Chondrocyte (in vitro differentiated cells): ENCODE data around the gene ZBTB1. TPM values are rescaled to one million over a fixed set of nuclear protein-coding genes. Genes with fewer than 3 reads are reported as not detected.

Source experiments
- DNase-seq: peaks from one replicate; pipeline ENCODE4 v3.0.0; 2021; ENCODE audit warnings: mixed read lengths, low spot score
- H3K27ac Mint-ChIP-seq: one replicate; pipeline ENCODE4 v1.8.0; 2021; ENCODE audit warnings: mild to moderate bottlenecking, moderate library complexity, mixed read lengths; ENCODE audit not compliant: unreplicated experiment
- H3K27me3 Mint-ChIP-seq: 2 replicates; pipeline ENCODE4 v1.8.0; 2021; ENCODE audit warnings: low read depth, mixed read lengths
- H3K36me3 Mint-ChIP-seq: 2 replicates; pipeline ENCODE4 v1.8.0; 2021; ENCODE audit warnings: low read depth, mixed read lengths
- H3K4me1 Mint-ChIP-seq: 2 replicates; pipeline ENCODE4 v1.8.0; 2021; ENCODE audit warnings: low read depth, mild to moderate bottlenecking, mixed read lengths
- H3K4me3 Mint-ChIP-seq: one replicate; pipeline ENCODE4 v1.8.0; 2021; ENCODE audit warnings: mild to moderate bottlenecking, moderate library complexity, mixed read lengths; ENCODE audit not compliant: unreplicated experiment
- H3K9me3 Mint-ChIP-seq: 2 replicates; pipeline ENCODE4 v1.8.0; 2021; ENCODE audit warnings: low read depth, mixed read lengths
- total RNA-seq: library from RNA; stranded (reverse); gene quantifications from 3 replicates; pipeline ENCODE4 v1.2.1, GENCODE V29; 2021
- TF ChIP-seq, protein P1 (sequence below): fragments of 200-600 bp; sonication (generic); IDR thresholded peaks from 2 replicates; pipeline ENCODE4 v1.5.0; 2021; ENCODE audit warnings: antibody characterized with exemption, mild to moderate bottlenecking, moderate library complexity

ZBTB1 gene
- total RNA-seq, 1 donor from 2014 or later, result 49.3 TPM

DNA sequence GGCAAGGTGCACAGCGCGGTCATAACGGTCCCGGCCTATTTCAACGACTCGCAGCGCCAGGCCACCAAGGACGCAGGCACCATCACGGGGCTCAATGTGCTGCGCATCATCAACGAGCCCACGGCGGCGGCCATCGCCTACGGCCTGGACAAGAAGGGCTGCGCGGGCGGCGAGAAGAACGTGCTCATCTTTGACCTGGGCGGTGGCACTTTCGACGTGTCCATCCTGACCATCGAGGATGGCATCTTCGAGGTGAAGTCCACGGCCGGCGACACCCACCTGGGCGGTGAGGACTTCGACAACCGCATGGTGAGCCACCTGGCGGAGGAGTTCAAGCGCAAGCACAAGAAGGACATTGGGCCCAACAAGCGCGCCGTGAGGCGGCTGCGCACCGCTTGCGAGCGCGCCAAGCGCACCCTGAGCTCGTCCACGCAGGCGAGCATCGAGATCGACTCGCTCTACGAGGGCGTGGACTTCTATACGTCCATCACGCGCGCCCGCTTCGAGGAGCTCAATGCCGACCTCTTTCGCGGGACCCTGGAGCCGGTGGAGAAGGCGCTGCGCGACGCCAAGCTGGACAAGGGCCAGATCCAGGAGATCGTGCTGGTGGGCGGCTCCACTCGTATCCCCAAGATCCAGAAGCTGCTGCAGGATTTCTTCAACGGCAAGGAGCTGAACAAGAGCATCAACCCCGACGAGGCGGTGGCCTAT, 36.8 kb downstream of the ZBTB1 start:
- Mint-ChIP-seq H3K27me3 (no peaks in the 10 kb centered on the region), H3K27ac (no peak overlapping the region)

DNA sequence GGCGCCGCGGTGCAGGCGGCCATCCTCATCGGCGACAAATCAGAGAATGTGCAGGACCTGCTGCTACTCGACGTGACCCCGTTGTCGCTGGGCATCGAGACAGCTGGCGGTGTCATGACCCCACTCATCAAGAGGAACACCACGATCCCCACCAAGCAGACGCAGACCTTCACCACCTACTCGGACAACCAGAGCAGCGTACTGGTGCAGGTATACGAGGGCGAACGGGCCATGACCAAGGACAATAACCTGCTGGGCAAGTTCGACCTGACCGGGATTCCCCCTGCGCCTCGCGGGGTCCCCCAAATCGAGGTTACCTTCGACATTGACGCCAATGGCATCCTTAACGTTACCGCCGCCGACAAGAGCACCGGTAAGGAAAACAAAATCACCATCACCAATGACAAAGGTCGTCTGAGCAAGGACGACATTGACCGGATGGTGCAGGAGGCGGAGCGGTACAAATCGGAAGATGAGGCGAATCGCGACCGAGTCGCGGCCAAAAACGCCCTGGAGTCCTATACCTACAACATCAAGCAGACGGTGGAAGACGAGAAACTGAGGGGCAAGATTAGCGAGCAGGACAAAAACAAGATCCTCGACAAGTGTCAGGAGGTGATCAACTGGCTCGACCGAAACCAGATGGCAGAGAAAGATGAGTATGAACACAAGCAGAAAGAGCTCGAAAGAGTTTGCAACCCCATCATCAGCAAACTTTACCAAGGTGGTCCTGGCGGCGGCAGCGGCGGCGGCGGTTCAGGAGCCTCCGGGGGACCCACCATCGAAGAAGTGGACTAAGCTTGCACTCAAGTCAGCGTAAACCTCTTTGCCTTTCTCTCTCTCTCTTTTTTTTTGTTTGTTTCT, 37.6 kb downstream of the ZBTB1 start:
- H3K27me3 Mint-ChIP-seq, result no peaks in the 10 kb centered on the region
- peaks cover 2% of the 10 kb centered on the region for H3K9me3 Mint-ChIP-seq
- no peaks in the 10 kb centered on the region for H3K36me3 Mint-ChIP-seq
- no peak overlapping the region for H3K4me3 Mint-ChIP-seq
- DNase-seq, result no peak
- peaks cover 17% of the 10 kb centered on the region for H3K4me1 Mint-ChIP-seq
- no peak overlapping the region for H3K27ac Mint-ChIP-seq
- TF ChIP-seq, protein P1, sequence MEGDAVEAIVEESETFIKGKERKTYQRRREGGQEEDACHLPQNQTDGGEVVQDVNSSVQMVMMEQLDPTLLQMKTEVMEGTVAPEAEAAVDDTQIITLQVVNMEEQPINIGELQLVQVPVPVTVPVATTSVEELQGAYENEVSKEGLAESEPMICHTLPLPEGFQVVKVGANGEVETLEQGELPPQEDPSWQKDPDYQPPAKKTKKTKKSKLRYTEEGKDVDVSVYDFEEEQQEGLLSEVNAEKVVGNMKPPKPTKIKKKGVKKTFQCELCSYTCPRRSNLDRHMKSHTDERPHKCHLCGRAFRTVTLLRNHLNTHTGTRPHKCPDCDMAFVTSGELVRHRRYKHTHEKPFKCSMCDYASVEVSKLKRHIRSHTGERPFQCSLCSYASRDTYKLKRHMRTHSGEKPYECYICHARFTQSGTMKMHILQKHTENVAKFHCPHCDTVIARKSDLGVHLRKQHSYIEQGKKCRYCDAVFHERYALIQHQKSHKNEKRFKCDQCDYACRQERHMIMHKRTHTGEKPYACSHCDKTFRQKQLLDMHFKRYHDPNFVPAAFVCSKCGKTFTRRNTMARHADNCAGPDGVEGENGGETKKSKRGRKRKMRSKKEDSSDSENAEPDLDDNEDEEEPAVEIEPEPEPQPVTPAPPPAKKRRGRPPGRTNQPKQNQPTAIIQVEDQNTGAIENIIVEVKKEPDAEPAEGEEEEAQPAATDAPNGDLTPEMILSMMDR, result no peak

More for the DNA sequence above, 36.8 kb downstream of the ZBTB1 start:
- Mint-ChIP-seq H3K4me3 (no peak overlapping the region), H3K4me1 (peaks cover 25% of the 10 kb centered on the region), H3K9me3 (peaks cover 2% of the 10 kb centered on the region), H3K36me3 (no peaks in the 10 kb centered on the region)
- TF ChIP-seq, protein P1, result no peak
- no peak for DNase-seq

DNA sequence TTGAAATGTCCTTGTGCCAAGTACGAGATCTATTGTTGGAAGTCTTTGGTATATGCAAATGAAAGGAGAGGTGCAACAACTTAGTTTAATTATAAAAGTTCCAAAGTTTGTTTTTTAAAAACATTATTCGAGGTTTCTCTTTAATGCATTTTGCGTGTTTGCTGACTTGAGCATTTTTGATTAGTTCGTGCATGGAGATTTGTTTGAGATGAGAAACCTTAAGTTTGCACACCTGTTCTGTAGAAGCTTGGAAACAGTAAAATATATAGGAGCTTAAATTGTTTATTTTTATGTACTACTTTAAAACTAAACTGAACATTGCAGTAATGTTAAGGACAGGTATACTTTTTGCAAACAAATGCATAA, 38.2 kb downstream of the ZBTB1 start:
- H3K36me3 Mint-ChIP-seq, result no peaks in the 10 kb centered on the region
- TF ChIP-seq, protein P1, result no peak
- no peak overlapping the region for H3K27ac Mint-ChIP-seq
- H3K4me3 Mint-ChIP-seq, result no peak overlapping the region
- no peak for DNase-seq
- H3K4me1 Mint-ChIP-seq, result peaks cover 17% of the 10 kb centered on the region
- peaks cover 2% of the 10 kb centered on the region for H3K9me3 Mint-ChIP-seq
- H3K27me3 Mint-ChIP-seq, result no peaks in the 10 kb centered on the region

DNA sequence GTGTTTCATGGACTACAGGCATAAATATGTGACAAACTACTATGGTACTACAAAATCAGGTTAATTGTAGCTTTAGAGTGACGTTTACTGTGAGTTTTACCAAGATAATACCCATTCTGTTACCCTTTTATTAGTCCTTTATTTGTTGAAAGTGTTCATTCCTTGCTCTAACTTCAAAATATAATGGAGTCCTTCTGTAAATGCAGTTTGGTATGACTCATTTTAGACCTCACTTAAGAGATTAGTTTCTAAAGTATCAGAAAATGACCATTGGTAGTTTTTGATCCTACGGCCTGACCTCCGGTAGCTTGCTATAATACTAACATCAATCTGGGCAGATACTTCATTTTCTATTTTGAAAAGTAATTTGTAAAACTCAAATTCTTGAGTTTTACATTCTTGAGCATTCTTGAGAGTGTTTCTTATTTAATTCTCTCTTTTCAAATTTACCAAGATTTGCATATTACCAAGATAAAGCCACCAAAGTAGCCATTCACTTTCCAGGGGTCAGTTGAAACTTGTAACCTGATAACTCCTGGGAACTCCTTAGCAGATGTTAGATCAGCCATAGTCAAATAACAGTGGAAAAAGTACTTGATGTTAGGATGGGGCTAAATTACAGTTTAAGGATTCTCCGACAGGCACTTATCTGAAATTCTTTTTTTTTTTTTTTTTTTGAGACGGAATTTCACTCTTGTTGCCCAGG, 40.2 kb downstream of the ZBTB1 start:
- Mint-ChIP-seq H3K4me3 (no peak overlapping the region), H3K9me3 (peaks cover 2% of the 10 kb centered on the region), H3K27ac (no peak overlapping the region), H3K27me3 (no peaks in the 10 kb centered on the region), H3K4me1 (peaks cover 16% of the 10 kb centered on the region), H3K36me3 (no peaks in the 10 kb centered on the region)
- TF ChIP-seq, protein P1, result no peak
- DNase-seq, result no peak

DNA sequence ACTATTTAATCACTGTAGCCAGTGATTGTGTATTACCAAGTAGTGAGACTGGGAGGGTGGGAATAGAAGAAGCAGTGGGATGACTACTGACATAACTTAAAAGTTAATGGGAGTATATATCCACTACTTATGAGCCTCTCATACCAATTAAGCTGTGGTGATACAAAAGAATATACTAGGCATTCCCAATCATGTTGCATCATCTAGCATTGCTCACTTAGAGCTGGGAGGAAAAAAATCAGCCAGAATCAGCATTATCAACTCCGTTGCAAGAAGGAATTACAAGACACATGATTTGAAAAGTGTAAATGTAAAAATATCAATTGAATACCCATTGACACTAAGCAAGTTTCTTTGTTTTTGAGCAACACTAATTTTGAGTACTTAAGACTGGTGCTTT, 44.4 kb downstream of the ZBTB1 start:
- peaks cover 6% of the 10 kb centered on the region for H3K4me1 Mint-ChIP-seq
- no peak overlapping the region for H3K4me3 Mint-ChIP-seq
- peaks cover 2% of the 10 kb centered on the region for H3K27me3 Mint-ChIP-seq
- no peaks in the 10 kb centered on the region for H3K36me3 Mint-ChIP-seq
- TF ChIP-seq, protein P1, result no peak
- no peak overlapping the region for H3K27ac Mint-ChIP-seq
- no peak for DNase-seq
- no peaks in the 10 kb centered on the region for H3K9me3 Mint-ChIP-seq
